SIG-M5 (cell line): ENCODE data around the gene MAN1B1.

Experiments
- DNase-seq: peaks from one replicate; lab custom pipeline; 2025; lab: John Stamatoyannopoulos, UW

Gene MAN1B1

GRCh38 chr9:137085920-137086530 lies 760 bp upstream of the MAN1B1 start:
- DNase-seq = no peak

GRCh38 chr9:137087409-137087925 lies 682 bp downstream of the MAN1B1 start:
- no peak for DNase-seq

GRCh38 chr9:137088121-137088520 lies 1.3 kb downstream of the MAN1B1 start:
- no peak for DNase-seq

GRCh38 chr9:137089232-137089947 lies 2.6 kb downstream of the MAN1B1 start:
- DNase-seq = no peak

- no peak for DNase-seq
Observed at GRCh38 chr9:137095664-137096517, 9.1 kb downstream of the MAN1B1 start.

- no peak for DNase-seq
Observed at GRCh38 chr9:137096785-137097546, 10.2 kb downstream of the MAN1B1 start.

- DNase-seq = no peak
Observed at GRCh38 chr9:137097761-137098462, 11.1 kb downstream of the MAN1B1 start.

- no peak for DNase-seq
Observed at GRCh38 chr9:137099231-137099630, 12.4 kb downstream of the MAN1B1 start.

GRCh38 chr9:137103206-137103999 lies 16.6 kb downstream of the MAN1B1 start:
- DNase-seq = no peak

- no peak for DNase-seq
Observed at GRCh38 chr9:137105814-137106661, 19.3 kb downstream of the MAN1B1 start.

GRCh38 chr9:137106662-137107250 lies 20.0 kb downstream of the MAN1B1 start:
- no peak for DNase-seq

- DNase-seq = no peak
Observed at GRCh38 chr9:137107312-137107921, 20.6 kb downstream of the MAN1B1 start.

GRCh38 chr9:137107982-137108381 lies 21.2 kb downstream of the MAN1B1 start:
- DNase-seq = no peak

GRCh38 chr9:137108608-137109249 lies 21.9 kb downstream of the MAN1B1 start:
- DNase-seq = no peak

- no peak for DNase-seq
Observed at GRCh38 chr9:137109250-137110146, 22.7 kb downstream of the MAN1B1 start.

GRCh38 chr9:137110147-137110910 lies 23.5 kb downstream of the MAN1B1 start:
- no peak for DNase-seq
